Thyroid gland (tissue), 4 donors: ENCODE results near the gene ZNF536. TPM values are rescaled to one million over a fixed set of nuclear protein-coding genes. Genes with fewer than 3 reads are reported as not detected.

Experiments used
- DNase-seq, 2 donors: peaks; one replicate each; pipeline ENCODE4 v3.0.0-alpha.2; 2019
- H3K27ac ChIP-seq, 3 donors: fragments of 200-600 bp; sonication (generic); 1 replicate in 2 of 3; 2 replicates in 1 of 3; pipeline ENCODE4 v1.5.1; 2016 to 2019; ENCODE audit warnings: mild to moderate bottlenecking in 1 of 3, moderate library complexity in 1 of 3
- H3K27me3 ChIP-seq: fragments of 200-600 bp; sonication (generic); one replicate; pipeline ENCODE4 v1.5.1; 2019
- H3K36me3 ChIP-seq, 2 donors: fragments of 200-600 bp; sonication (generic); one replicate each; pipeline ENCODE4 v1.5.1; 2016 to 2019
- H3K4me1 ChIP-seq, 2 donors: fragments of 200-600 bp; sonication (generic); one replicate each; pipeline ENCODE4 v1.5.1; 2017 to 2019
- H3K4me3 ChIP-seq, 3 donors: fragments of 200-600 bp; sonication (generic); replicated peaks in 1 of 3; 1 replicate in 2 of 3; 2 replicates in 1 of 3; pipeline ENCODE4 v1.5.1; 2016; ENCODE audit warnings: mild to moderate bottlenecking in 1 of 3
- H3K9me3 ChIP-seq: fragments of 200-600 bp; sonication (generic); one replicate; pipeline ENCODE4 v1.5.1; 2017
- CTCF ChIP-seq, 6 experiments: fragments of 200-600 bp in 3 of 6; fragments of 450-650 bp in 3 of 6; sonication (generic) in 3 of 6; IDR thresholded peaks; one replicate each; pipeline ENCODE4 v1.5.1; 2016 to 2019; ENCODE audit warnings: antibody characterized with exemption in 6 of 6, mild to moderate bottlenecking in 2 of 6, inconsistent platforms in 1 of 6, moderate library complexity in 1 of 6
- POLR2A ChIP-seq, 2 donors: fragments of 450-650 bp; IDR thresholded peaks; one replicate each; pipeline ENCODE4 v1.6.1; 2017; ENCODE audit warnings: antibody characterized with exemption in 2 of 2, mild to moderate bottlenecking in 2 of 2, moderate library complexity in 1 of 2
- WGBS, 2 donors: methylation state at CpG; one replicate each; pipeline ENCODE4 v1.1.5; 2017; 5-methylcytosine and 5-hydroxymethylcytosine counted together
- intact Hi-C: fragments of 100-400 bp; cut with DNase I; formaldehyde crosslinking; loops from one replicate; pipeline ENCODE4 v1.15.1; 2023
- total RNA-seq, 4 donors: library from RNA; depleted of rRNA; stranded (reverse); fragments of >200 nt; gene quantifications; one replicate each; pipeline ENCODE4 v1.2.3, GENCODE V29; 2016

ZNF536 gene
- total RNA-seq, 4 donors from 2014 or later, result 1.1 to 10.8 (median 5.3) TPM

- Histone ChIP-seq H3K4me3 (no peak overlapping the region), H3K27me3 (no peaks in the 10 kb centered on the region), H3K9me3 (no peaks in the 10 kb centered on the region), H3K36me3 (no peaks in the 10 kb centered on the region), H3K4me1 (no peaks in the 10 kb centered on the region), H3K27ac (no peak overlapping the region)
- no peak for DNase-seq
- TF ChIP-seq POLR2A (IDR thresholded peaks at IDR 0.05) (no peak), CTCF (IDR thresholded peaks at IDR 0.05) (no peak)
- intact Hi-C loops, result no loop called here
- 87 to 89% methylated on average over 10 of the region's 10 CpGs for WGBS, 2 donors
Observed at GRCh38 chr19:30332445-30333234, 39.5 kb upstream of the ZNF536 start.

DNA sequence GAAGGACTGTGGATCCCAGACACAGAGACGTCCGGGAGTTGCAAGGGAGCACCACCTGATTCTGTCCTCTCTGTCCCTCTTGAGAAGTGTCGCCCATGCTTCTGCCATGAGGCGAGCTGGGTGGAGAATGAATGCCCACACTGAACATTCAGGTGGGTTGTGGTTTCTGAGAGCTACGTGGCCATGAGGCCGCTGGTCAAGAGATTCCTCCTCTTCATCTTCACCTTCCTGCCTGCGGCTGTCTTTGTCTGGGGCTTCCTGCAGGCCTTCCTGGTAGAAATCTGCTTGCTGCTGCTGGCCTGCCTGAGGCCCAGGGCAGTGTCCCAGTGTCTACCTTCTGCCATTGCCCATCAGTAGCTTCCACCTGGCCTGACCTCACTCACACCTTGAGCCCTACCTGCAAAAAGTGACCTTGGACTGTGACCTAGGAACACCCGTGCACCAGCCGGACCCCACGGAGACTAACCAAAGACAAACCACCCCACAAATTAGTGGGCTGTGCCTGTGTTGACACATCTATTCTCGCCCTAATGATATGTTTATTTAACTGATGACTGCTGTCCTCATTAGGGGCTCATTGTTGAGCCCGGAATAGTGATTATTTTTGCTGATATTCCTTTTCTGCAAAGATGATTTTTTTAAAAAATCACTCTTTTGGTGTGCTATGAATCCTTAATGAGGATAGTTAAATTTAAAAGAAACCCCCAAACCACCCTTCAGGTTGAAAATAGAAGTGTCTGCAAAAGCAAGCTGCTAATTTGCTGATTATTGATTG, 38.7 kb upstream of the ZNF536 start:
- WGBS, 2 donors, result 91% methylated on average over 12 of the region's 12 CpGs
- intact Hi-C loops, result no loop called here
- no peaks in the 10 kb centered on the region for H3K9me3 ChIP-seq
- no peak overlapping the region for H3K27ac ChIP-seq
- DNase-seq, result no peak
- TF ChIP-seq POLR2A (IDR thresholded peaks at IDR 0.05) (no peak), CTCF (IDR thresholded peaks at IDR 0.05) (no peak)
- H3K27me3 ChIP-seq, result no peaks in the 10 kb centered on the region
- H3K4me1 ChIP-seq, result no peaks in the 10 kb centered on the region
- no peak overlapping the region for H3K4me3 ChIP-seq
- no peaks in the 10 kb centered on the region for H3K36me3 ChIP-seq

DNA sequence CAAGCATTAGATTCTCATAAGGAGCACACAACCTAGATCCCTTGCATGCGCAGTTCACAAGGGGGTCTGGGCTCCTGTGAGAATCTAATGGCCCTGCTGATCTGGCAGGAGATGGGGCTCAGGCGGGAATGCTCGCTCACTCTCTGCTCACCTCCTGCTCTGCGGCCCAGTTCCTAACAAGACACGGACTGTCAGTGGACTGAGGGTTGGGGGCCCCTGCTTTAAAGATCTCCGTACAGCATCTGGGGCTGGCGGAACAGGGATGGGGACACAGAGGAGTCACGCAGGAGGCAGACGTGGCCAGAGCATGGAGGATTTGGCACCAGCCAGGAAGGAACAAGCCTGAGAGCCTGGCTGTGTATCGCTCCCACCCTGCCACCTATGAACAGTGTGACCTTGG, 37.3 kb upstream of the ZNF536 start:
- Histone ChIP-seq H3K4me3 (no peak overlapping the region), H3K36me3 (no peaks in the 10 kb centered on the region), H3K27ac (no peak overlapping the region), H3K9me3 (no peaks in the 10 kb centered on the region), H3K4me1 (no peaks in the 10 kb centered on the region), H3K27me3 (no peaks in the 10 kb centered on the region)
- no peak for DNase-seq
- 95 to 96% methylated on average over 5 to 10 of the region's 10 CpGs for WGBS, 2 donors
- intact Hi-C loops, result no loop called here
- no peak for TF ChIP-seq CTCF (IDR thresholded peaks at IDR 0.05)
- TF ChIP-seq POLR2A (IDR thresholded peaks at IDR 0.05), result no peak

DNA sequence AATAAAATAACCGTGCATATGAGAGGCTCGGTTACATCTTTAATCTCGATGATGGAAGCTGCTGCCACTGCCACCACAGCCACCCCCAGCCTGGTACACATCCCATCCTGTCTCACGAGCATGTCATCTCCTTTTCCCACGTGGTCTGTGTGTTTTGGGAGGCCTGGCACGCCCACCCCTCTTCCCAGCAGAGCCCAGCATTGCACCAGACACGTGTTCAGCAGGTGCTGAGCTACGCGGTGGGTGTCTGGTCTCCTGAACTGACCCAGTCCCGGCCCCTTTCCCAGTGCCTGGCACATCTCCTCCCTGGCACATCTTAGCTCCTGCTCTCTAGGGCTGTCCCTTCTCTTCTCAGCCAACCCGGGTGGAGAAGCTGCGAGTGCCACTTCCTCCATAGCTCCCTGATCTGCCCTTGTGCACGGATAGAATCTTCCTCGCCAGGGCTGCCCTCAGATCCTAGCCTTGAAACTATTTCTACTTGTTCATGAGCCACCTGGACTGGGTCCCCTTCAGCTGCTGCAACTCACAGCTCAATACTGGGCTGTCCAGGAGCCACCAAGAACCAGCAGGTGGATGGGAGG, 36.8 kb upstream of the ZNF536 start:
- Histone ChIP-seq H3K27ac (no peak overlapping the region), H3K4me3 (no peak overlapping the region), H3K4me1 (peaks cover under 1 to 1% of the 10 kb centered on the region in 2 donors), H3K36me3 (no peaks in the 10 kb centered on the region), H3K27me3 (no peaks in the 10 kb centered on the region), H3K9me3 (no peaks in the 10 kb centered on the region)
- no peak for TF ChIP-seq CTCF (IDR thresholded peaks at IDR 0.05)
- no peak for TF ChIP-seq POLR2A (IDR thresholded peaks at IDR 0.05)
- WGBS, 2 donors, result 88 to 90% methylated on average over 14 of the region's 14 CpGs
- intact Hi-C loops, result no loop called here
- DNase-seq, result no peak

DNA sequence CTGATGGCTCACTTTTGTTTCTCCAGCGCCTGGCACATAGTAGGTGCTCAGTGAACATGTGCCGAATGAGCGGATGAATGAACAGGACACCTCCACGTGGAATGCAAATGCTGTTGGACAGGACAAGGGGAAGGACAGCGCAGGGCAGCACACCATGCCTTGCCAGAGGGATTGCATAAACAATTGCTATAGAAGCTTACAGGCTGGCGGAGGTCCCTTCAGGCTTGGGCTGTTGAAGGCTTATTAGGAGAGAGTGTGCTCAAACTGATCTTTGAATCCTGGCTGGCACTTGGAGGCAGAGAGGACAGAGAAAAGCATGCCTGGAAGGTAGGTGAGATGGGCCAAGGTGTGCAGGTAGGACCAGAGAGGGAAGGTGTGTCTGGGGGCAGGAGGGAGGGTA, 35.9 kb upstream of the ZNF536 start:
- intact Hi-C loops, result no loop called here
- DNase-seq, result no peak
- Histone ChIP-seq H3K27ac (no peak overlapping the region), H3K4me1 (peaks cover 8% of the 10 kb centered on the region in 2 donors), H3K27me3 (no peaks in the 10 kb centered on the region), H3K9me3 (no peaks in the 10 kb centered on the region), H3K4me3 (no peak overlapping the region), H3K36me3 (no peaks in the 10 kb centered on the region)
- TF ChIP-seq CTCF (IDR thresholded peaks at IDR 0.05), result no peak
- TF ChIP-seq POLR2A (IDR thresholded peaks at IDR 0.05), result no peak
- WGBS, 2 donors, result 72 to 88% methylated on average over 6 of the region's 6 CpGs
